Measurements from ENCODE around the gene PRDM1.
A peak's percentile ranks its signal among the peaks of the same experiment; 100 is the strongest.

PRDM1 gene

DNA sequence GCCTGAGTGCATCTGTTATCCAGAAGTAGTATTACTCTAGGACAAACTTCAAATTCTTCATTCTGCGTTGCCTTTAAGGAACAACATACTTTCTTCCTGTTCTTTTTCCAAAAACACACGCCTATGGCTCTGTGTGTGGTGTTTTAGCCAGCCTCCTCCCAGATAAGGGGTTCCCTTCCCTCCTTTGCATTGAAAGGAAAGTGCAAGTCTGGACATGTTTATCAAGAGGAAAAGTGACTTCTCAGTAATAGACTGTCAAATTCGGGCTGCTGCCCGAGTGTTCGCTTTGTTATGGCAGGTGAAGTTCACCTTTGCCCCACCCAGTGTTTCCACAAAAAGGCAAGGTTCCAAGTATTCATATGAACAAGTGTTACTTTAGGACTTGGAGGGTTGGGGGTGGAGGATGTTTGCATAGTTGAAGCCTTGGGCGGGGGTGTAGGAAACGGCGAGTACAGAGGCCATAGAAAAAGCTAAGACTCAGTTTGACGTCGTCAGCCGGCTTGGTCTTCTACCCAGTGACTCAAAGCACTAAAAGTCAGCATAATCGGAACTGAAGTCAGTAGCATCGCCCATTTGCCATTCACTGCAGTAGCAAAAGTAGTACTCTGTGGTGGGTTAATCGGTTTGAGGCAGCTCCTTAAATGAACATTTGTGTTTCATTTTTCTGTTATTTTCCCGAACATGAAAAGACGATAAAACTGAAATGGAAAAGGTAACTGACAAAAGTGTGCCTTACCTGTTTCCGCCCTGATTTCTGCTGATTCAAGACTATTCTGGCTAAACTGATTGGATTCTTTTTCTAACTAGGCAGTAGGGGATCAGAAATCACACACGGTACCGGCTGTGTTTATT, 12.5 kb downstream of the PRDM1 start:
- DNase-seq: no peak

GRCh38 chr6:106099235-106099537, 13.1 kb downstream of the PRDM1 start:
- peak; percentile 26 for DNase-seq

GRCh38 chr6:106100755-106101154, 14.6 kb downstream of the PRDM1 start:
- DNase-seq: no peak

DNA sequence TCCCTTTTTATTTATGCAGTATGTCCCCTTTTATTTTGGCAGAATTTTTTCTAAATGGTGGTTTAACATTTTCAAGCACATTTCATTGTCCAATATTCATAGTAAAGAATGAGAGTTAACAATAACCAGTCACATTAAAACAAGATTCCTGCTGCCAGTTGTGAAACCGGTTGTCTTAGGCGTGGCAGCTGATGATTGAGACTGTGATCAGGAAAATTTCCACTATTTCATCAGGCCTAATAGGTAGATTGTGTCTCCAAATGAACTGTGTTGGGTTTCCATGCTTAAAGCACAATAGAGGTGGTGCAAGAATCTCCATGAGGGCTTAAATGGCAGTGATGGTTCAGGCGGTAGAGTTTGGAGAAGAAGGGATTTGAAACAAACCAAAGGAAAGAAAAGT, 15.3 kb downstream of the PRDM1 start:
- no peak for DNase-seq

DNA sequence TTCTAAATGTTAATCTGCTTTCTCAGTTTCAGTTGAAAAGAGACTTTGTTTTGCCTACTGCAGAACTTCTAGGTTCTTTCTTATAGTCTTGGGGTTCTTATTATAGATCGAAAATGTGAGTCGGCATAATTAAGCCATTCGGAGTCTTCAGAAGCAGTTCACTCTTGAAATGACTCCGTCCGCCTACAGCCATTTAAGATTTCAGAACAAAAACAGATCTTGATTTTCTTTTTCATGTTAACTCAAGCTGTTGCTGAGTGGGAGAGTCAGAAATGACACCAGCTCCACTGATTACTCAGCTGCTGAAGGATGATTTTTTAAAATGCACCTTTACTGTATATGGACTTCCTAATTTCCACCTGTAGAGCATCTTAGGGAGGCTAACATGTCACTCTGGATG, 15.9 kb downstream of the PRDM1 start:
- no peak for DNase-seq

GRCh38 chr6:106102967-106103727, 17.0 kb downstream of the PRDM1 start:
- DNase-seq: no peak

GRCh38 chr6:106103728-106104109, 17.6 kb downstream of the PRDM1 start:
- DNase-seq: no peak

DNA sequence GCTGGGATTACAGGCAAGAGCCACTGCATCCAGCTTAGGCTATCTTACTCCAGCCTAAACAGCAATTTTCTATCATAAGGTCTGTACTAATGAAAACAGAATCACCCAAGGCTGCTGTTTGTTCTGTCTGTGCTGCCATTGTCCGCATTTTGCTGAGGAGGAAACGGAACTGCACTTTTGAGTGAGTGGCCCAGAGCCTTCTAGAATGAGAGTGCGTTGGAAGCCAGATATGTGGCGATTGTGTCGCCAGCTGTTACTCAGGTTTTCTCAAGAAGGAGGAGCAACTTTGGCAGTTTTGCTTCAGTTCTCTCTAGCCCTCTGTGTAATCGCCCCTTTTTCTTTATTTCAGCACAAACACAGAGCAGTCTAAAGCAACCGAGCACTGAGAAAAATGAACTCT, 18.3 kb downstream of the PRDM1 start:
- no peak for DNase-seq

DNA sequence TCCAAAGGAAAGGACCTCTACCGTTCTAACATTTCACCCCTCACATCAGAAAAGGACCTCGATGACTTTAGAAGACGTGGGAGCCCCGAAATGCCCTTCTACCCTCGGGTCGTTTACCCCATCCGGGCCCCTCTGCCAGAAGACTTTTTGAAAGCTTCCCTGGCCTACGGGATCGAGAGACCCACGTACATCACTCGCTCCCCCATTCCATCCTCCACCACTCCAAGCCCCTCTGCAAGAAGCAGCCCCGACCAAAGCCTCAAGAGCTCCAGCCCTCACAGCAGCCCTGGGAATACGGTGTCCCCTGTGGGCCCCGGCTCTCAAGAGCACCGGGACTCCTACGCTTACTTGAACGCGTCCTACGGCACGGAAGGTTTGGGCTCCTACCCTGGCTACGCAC, 18.8 kb downstream of the PRDM1 start:
- no peak for DNase-seq

DNA sequence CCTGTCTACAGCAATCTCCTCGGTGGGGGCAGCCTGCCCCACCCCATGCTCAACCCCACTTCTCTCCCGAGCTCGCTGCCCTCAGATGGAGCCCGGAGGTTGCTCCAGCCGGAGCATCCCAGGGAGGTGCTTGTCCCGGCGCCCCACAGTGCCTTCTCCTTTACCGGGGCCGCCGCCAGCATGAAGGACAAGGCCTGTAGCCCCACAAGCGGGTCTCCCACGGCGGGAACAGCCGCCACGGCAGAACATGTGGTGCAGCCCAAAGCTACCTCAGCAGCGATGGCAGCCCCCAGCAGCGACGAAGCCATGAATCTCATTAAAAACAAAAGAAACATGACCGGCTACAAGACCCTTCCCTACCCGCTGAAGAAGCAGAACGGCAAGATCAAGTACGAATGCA, 19.4 kb downstream of the PRDM1 start:
- no peak for DNase-seq

- DNase-seq: no peak
These were observed 20.3 kb downstream of the PRDM1 start for GRCh38 chr6:106106276-106107042.

DNA sequence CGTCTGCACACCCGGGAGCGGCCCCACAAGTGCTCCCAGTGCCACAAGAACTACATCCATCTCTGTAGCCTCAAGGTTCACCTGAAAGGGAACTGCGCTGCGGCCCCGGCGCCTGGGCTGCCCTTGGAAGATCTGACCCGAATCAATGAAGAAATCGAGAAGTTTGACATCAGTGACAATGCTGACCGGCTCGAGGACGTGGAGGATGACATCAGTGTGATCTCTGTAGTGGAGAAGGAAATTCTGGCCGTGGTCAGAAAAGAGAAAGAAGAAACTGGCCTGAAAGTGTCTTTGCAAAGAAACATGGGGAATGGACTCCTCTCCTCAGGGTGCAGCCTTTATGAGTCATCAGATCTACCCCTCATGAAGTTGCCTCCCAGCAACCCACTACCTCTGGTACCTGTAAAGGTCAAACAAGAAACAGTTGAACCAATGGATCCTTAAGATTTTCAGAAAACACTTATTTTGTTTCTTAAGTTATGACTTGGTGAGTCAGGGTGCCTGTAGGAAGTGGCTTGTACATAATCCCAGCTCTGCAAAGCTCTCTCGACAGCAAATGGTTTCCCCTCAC, 21.0 kb downstream of the PRDM1 start:
- no peak for DNase-seq

DNA sequence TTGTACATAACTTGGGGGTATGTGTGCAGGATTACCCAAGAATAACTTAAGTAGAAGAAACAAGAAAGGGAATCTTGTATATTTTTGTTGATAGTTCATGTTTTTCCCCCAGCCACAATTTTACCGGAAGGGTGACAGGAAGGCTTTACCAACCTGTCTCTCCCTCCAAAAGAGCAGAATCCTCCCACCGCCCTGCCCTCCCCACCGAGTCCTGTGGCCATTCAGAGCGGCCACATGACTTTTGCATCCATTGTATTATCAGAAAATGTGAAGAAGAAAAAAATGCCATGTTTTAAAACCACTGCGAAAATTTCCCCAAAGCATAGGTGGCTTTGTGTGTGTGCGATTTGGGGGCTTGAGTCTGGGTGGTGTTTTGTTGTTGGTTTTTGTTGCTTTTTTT, 22.0 kb downstream of the PRDM1 start:
- DNase-seq: no peak

DNA sequence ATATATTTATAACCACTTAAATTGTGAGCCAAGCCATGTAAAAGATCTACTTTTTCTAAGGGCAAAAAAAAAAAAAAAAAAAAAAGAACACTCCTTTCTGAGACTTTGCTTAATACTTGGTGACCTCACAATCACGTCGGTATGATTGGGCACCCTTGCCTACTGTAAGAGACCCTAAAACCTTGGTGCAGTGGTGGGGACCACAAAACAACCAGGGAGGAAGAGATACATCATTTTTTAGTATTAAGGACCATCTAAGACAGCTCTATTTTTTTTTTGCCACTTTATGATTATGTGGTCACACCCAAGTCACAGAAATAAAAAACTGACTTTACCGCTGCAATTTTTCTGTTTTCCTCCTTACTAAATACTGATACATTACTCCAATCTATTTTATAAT, 22.9 kb downstream of the PRDM1 start:
- DNase-seq: no peak

GRCh38 chr6:106110164-106110826, 24.2 kb downstream of the PRDM1 start:
- no peak for DNase-seq

- no peak for DNase-seq
These were observed 26.3 kb downstream of the PRDM1 start for GRCh38 chr6:106112433-106112832.

GRCh38 chr6:106113256-106113959, 27.3 kb downstream of the PRDM1 start:
- no peak for DNase-seq

- no peak for DNase-seq
These were observed 28.4 kb downstream of the PRDM1 start for GRCh38 chr6:106114492-106114891.

DNA sequence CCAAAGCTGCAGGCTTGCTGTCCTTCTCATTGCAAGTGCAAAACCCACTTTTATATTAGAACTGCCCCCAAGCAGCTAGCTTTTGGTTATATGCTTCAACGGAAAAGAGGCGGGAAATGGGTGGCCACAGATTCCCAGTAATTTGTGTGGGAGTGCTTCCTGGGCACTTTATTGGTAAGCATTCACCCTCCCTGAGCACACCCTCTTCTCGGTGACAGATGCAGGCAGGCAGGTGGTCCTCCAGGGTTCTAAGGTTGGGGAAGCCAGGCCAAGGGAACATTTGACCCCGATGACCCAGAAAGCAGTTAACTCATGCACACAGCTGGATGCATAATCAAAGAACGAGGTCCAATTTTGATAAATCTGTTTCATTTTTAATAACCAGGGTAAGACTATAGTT, 29.1 kb downstream of the PRDM1 start:
- no peak for DNase-seq

DNA sequence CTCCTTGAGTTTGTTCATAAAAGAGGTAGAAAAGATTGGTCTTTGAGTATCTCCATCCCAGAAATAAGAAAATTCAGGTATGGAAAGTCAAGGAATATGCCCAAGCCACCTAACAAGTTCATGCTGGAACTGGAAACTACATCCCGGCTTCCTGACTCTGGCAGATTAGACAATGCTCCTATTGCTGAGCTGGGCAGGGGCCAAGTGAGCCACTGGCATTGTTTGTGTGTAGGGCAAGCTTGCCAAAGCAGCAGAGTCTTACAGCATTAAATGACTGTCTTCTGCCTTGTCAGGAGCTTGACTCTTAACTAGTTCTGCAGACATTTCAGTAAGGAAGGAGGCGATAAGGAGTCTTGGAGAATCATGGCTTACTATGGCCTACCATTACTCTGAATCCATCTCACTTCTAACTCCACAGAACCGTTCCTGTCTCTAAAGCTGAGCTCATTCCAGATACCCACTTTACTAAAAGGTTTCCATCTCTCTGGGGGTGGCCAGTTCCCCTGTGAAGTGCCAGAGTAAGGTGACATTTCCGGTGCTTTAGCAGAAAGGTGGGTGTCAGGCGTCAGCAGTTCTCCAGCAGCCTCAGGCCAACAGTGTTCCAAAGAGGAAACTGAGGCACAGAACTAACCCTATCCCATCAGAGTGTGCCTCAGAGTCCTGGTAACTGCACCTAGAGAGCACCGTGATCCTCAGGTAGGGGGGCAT, 30.1 kb downstream of the PRDM1 start:
- DNase-seq: no peak

- no peak for DNase-seq
These were observed 31.4 kb downstream of the PRDM1 start for GRCh38 chr6:106117579-106117978.
